Endometrial microvascular endothelial cells (primary cell): Measurements from ENCODE around the gene METTL25B. TPM values are rescaled to one million over a fixed set of nuclear protein-coding genes. Genes with fewer than 3 reads are reported as not detected.

Experiments
- total RNA-seq: library from RNA; depleted of rRNA; stranded (reverse); fragments of >200 nt; gene quantifications from one replicate; pipeline ENCODE4 v1.2.3, GENCODE V29; 2015; ENCODE audit errors: inconsistent ontology term

The METTL25B gene
- total RNA-seq, 1 donor from 2014 or later, result 3.1 TPM

Other genes with a start within 250 kb of the METTL25B start
- 53.5 TPM for gene MEF2D, start 227.7 kb upstream of the METTL25B start, total RNA-seq
- 39.4 TPM for gene IQGAP3, start 155.9 kb upstream of the METTL25B start, total RNA-seq
- gene TTC24, start 148.7 kb upstream of the METTL25B start, total RNA-seq, result not detected
- gene NAXE, start 136.7 kb upstream of the METTL25B start, total RNA-seq, result 92.0 TPM
- 12.9 TPM for gene GPATCH4, start 127.0 kb upstream of the METTL25B start, total RNA-seq
- not detected for gene HAPLN2, start 109.1 kb upstream of the METTL25B start, total RNA-seq
- not detected for gene BCAN, start 86.4 kb upstream of the METTL25B start, total RNA-seq
- 239 TPM for gene NES, start 51.1 kb upstream of the METTL25B start, total RNA-seq
- gene CRABP2, start 22.9 kb upstream of the METTL25B start, total RNA-seq, result not detected
- 21.4 TPM for gene ISG20L2, start 297 bp downstream of the METTL25B start, total RNA-seq
- 87.7 TPM for gene MRPL24, start 12.6 kb downstream of the METTL25B start, total RNA-seq
- gene HDGF, start 23.2 kb downstream of the METTL25B start, total RNA-seq, result 299 TPM
- gene PRCC, start 39.1 kb downstream of the METTL25B start, total RNA-seq, result 48.2 TPM
- 0.19 TPM for gene SH2D2A, start 88.4 kb downstream of the METTL25B start, total RNA-seq
- not detected for gene INSRR, start 130.6 kb downstream of the METTL25B start, total RNA-seq
- not detected for gene NTRK1, start 132.4 kb downstream of the METTL25B start, total RNA-seq
- 50.3 TPM for gene PEAR1, start 165.2 kb downstream of the METTL25B start, total RNA-seq
- gene LRRC71, start 192.2 kb downstream of the METTL25B start, total RNA-seq, result not detected